ENCODE results near the gene FA2H. TPM values are rescaled to one million over a fixed set of nuclear protein-coding genes. Genes with fewer than 3 reads are reported as not detected.
A peak's percentile ranks its signal among the peaks of the same experiment; 100 is the strongest.

The FA2H gene
- total and polyA plus RNA-seq, 2 of the 13 experiments (the other 11 are each of a cell fraction or from before 2014, with no cell fraction given) = 0.20 TPM; not detected in 1

DNA sequence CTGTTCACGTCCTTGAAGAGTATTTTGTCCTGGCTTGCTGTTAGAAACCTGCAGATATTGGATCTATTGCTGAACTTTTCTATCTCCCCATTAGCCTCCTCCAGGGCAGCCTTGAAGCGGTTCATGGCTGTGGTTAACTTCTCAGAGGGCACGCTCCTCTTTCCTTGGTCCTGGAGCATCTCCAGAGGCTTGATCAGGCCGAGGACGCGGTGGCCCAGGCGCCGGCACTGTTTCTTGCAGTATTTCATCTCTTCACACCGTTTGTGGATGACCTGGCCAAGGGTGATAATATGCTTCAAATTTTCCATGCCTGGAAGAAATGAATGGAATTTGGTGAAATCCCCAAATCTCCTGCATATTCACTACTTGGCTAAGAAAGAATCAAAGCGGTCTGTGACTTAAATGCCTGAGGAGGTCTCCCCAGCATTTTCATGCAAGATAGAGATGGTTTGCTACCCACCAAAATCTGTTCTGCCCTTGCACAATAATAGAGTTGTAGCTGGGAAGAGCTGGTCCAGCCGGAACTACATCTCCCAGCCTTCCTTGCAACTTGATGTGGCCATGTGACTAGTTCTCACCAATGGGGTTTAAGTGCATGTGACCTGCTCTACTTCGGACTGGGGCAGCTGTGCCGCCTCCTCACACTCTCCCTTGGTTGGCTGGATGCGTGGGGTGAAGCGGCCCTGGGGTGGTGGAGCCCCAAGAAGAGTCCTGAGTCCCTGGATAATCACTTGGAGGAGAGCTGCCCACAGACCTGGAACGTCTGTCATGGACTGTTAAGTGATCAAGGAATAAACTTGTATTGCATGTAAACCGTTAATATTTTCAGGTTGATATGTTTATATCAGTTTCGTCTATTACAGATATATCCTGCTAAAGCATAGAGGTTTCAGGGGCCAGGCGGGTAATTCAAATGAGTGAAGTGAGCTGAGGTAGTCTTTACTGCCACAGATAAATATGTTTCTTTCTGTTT, 78.9 kb downstream of the FA2H start (continued):
- TF ChIP-seq, protein P1, sequence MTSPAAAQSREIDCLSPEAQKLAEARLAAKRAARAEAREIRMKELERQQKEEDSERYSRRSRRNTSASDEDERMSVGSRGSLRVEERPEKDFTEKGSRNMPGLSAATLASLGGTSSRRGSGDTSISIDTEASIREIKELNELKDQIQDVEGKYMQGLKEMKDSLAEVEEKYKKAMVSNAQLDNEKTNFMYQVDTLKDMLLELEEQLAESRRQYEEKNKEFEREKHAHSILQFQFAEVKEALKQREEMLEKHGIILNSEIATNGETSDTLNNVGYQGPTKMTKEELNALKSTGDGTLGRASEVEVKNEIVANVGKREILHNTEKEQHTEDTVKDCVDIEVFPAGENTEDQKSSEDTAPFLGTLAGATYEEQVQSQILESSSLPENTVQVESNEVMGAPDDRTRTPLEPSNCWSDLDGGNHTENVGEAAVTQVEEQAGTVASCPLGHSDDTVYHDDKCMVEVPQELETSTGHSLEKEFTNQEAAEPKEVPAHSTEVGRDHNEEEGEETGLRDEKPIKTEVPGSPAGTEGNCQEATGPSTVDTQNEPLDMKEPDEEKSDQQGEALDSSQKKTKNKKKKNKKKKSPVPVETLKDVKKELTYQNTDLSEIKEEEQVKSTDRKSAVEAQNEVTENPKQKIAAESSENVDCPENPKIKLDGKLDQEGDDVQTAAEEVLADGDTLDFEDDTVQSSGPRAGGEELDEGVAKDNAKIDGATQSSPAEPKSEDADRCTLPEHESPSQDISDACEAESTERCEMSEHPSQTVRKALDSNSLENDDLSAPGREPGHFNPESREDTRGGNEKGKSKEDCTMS (CRISPR knock-in tag; conservative IDR thresholded peaks at IDR 0.05) = no peak
- TF ChIP-seq PCBP2 (optimal IDR thresholded peaks at IDR 0.05; ENCODE audit: low read depth, low read length, poor library complexity, severe bottlenecking) (no peak), ZFP82 (CRISPR knock-in tag; IDR thresholded peaks at IDR 0.05; ENCODE audit: borderline replicate concordance) (no peak), RXRB (CRISPR knock-in tag; IDR thresholded peaks at IDR 0.05; ENCODE audit: borderline replicate concordance) (peak; percentile 75), ZNF878 (CRISPR knock-in tag; IDR thresholded peaks at IDR 0.05) (no peak)
- TF ChIP-seq, protein P2, sequence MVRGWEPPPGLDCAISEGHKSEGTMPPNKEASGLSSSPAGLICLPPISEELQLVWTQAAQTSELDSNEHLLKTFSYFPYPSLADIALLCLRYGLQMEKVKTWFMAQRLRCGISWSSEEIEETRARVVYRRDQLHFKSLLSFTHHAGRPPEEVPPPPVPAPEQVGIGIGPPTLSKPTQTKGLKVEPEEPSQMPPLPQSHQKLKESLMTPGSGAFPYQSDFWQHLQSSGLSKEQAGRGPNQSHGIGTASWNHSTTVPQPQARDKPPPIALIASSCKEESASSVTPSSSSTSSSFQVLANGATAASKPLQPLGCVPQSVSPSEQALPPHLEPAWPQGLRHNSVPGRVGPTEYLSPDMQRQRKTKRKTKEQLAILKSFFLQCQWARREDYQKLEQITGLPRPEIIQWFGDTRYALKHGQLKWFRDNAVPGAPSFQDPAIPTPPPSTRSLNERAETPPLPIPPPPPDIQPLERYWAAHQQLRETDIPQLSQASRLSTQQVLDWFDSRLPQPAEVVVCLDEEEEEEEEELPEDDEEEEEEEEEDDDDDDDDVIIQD (CRISPR knock-in tag; IDR thresholded peaks at IDR 0.05; ENCODE audit: low read depth) = peak; percentile 92
- TF ChIP-seq, protein P3, sequence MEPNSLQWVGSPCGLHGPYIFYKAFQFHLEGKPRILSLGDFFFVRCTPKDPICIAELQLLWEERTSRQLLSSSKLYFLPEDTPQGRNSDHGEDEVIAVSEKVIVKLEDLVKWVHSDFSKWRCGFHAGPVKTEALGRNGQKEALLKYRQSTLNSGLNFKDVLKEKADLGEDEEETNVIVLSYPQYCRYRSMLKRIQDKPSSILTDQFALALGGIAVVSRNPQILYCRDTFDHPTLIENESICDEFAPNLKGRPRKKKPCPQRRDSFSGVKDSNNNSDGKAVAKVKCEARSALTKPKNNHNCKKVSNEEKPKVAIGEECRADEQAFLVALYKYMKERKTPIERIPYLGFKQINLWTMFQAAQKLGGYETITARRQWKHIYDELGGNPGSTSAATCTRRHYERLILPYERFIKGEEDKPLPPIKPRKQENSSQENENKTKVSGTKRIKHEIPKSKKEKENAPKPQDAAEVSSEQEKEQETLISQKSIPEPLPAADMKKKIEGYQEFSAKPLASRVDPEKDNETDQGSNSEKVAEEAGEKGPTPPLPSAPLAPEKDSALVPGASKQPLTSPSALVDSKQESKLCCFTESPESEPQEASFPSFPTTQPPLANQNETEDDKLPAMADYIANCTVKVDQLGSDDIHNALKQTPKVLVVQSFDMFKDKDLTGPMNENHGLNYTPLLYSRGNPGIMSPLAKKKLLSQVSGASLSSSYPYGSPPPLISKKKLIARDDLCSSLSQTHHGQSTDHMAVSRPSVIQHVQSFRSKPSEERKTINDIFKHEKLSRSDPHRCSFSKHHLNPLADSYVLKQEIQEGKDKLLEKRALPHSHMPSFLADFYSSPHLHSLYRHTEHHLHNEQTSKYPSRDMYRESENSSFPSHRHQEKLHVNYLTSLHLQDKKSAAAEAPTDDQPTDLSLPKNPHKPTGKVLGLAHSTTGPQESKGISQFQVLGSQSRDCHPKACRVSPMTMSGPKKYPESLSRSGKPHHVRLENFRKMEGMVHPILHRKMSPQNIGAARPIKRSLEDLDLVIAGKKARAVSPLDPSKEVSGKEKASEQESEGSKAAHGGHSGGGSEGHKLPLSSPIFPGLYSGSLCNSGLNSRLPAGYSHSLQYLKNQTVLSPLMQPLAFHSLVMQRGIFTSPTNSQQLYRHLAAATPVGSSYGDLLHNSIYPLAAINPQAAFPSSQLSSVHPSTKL (CRISPR knock-in tag; IDR thresholded peaks at IDR 0.05) = peak; percentile 57
- TF ChIP-seq, protein P4, sequence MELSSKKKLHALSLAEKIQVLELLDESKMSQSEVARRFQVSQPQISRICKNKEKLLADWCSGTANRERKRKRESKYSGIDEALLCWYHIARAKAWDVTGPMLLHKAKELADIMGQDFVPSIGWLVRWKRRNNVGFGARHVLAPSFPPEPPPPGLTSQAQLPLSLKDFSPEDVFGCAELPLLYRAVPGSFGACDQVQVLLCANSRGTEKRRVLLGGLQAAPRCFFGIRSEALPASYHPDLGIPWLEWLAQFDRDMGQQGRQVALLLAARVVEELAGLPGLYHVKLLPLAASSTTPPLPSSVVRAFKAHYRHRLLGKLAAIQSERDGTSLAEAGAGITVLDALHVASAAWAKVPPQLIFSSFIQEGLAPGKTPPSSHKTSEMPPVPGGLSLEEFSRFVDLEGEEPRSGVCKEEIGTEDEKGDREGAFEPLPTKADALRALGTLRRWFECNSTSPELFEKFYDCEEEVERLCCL (CRISPR knock-in tag; IDR thresholded peaks at IDR 0.05; ENCODE audit: borderline replicate concordance) = no peak
